ENCODE results near the gene TREM2. TPM values are rescaled to one million over a fixed set of nuclear protein-coding genes. Genes with fewer than 3 reads are reported as not detected.

Gene TREM2
- total and polyA plus RNA-seq, 5 donors = 1.2 to 4.1 (median 2.3) TPM

GRCh38 chr6:41164551-41165120 lies 1.7 kb upstream of the TREM2 start:
- intact Hi-C loops (cut with DNase I) = no loop called here
- Histone ChIP-seq H3K9me3 (ENCODE audit: control insufficient read depth, low read length) (no peaks in the 10 kb centered on the region), H3K27ac (ENCODE audit: low read length) (no peak overlapping the region), H3K27me3 (ENCODE audit: control insufficient read depth, insufficient read depth) (no peaks in the 10 kb centered on the region), H3K4me1 (ENCODE audit: control insufficient read depth, insufficient read depth, low read length) (no peaks in the 10 kb centered on the region), H3K4me3 (ENCODE audit: low read length) (no peak overlapping the region)
- no peak for DNase-seq
- 74% methylated on average over 4 of the region's 4 CpGs for whole genome bisulfite sequencing
- ATAC-seq = no peak

DNA sequence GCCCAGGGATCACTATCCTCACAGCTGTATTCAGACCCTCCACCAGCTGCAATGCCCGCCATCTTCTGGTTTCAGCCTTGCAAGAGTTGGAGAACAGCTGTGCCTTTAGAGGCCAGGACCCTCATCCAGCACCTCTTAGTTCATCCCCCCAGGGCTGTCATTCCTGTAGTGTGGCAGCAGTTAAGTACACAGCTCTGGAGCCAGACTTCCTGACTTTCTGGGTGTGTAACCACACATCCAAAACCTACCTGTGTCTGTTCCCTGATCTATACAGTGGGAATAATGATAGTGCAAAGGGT lies 452 bp upstream of the TREM2 start:
- intact Hi-C loops (cut with DNase I) = no loop called here
- DNase-seq (no peak), ATAC-seq (no peak)
- no peak overlapping the region for H3K27ac ChIP-seq (ENCODE audit: low read length)
- WGBS = 95% methylated on average over 1 of the region's 1 CpG
- H3K4me1 ChIP-seq (ENCODE audit: control insufficient read depth, insufficient read depth, low read length) = no peaks in the 10 kb centered on the region
- no peaks in the 10 kb centered on the region for H3K27me3 ChIP-seq (ENCODE audit: control insufficient read depth, insufficient read depth)
- H3K9me3 ChIP-seq (ENCODE audit: control insufficient read depth, low read length) = no peaks in the 10 kb centered on the region
- no peak overlapping the region for H3K4me3 ChIP-seq (ENCODE audit: low read length)

DNA sequence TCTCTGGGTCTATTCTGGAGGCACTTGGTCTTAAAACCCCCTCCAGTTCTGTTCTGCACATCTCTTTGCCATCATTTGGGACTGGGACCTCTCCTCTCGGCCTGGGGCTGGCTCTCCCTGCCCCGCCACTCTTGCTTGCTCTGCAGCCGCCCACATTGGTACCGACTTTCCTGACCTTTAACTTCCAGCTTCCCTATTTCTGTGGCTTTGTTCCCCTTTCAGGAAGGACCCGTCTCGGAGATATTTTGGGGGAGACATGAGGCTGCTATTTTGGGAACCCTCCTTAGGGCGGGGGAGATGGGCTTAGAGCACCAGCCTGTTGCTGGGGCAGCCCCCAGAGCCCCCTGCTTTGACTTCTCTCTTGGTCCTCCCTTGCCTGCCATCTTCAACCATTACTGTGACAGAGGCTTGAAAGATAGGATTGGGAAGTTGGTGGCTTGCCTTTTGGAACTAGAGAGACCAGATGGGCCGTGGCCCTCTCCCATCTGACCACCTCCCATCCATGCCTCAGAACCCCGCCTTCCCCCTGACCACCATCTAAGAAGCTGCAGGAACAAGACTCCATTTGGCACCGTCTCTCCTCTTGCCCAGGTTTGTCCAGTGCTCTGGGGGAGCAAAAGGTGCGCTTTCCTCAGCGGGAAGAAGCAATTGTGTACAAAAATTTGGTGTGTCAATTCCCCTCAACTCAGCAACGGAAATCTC lies 914 bp downstream of the TREM2 start:
- Histone ChIP-seq H3K27me3 (ENCODE audit: control insufficient read depth, insufficient read depth) (no peaks in the 10 kb centered on the region), H3K9me3 (ENCODE audit: control insufficient read depth, low read length) (no peaks in the 10 kb centered on the region), H3K4me3 (ENCODE audit: low read length) (no peak overlapping the region), H3K4me1 (ENCODE audit: control insufficient read depth, insufficient read depth, low read length) (no peaks in the 10 kb centered on the region), H3K27ac (ENCODE audit: low read length) (no peak overlapping the region)
- ATAC-seq (no peak), DNase-seq (no peak)
- intact Hi-C loops (cut with DNase I) = no loop called here
- WGBS = 69% methylated on average over 13 of the region's 13 CpGs

DNA sequence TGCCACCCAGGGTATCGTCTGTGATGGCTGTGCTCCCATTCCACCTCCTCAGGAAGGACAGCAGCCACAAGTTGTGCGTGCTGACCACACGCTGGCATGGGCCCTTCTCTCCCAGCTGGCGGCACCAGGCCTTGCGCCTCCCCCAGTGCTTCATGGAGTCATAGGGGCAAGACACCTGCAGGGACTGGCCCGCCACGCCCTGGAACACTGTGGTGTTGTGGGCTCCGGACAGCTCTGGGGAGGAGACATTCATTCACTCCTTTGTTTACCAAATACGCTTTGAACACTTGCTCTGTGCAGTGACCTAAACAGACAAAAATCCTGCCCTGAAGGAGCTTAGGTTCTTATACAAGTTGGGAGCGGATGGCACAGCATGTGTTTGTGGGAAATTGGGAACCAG lies 1.5 kb downstream of the TREM2 start:
- DNase-seq (no peak), ATAC-seq (no peak)
- Histone ChIP-seq H3K9me3 (ENCODE audit: control insufficient read depth, low read length) (no peaks in the 10 kb centered on the region), H3K27ac (ENCODE audit: low read length) (no peak overlapping the region), H3K27me3 (ENCODE audit: control insufficient read depth, insufficient read depth) (no peaks in the 10 kb centered on the region), H3K4me1 (ENCODE audit: control insufficient read depth, insufficient read depth, low read length) (no peaks in the 10 kb centered on the region), H3K4me3 (ENCODE audit: low read length) (no peak overlapping the region)
- intact Hi-C loops (cut with DNase I) = no loop called here
- WGBS = 88% methylated on average over 10 of the region's 10 CpGs

GRCh38 chr6:41160933-41161332 lies 2.0 kb downstream of the TREM2 start:
- Histone ChIP-seq H3K4me3 (ENCODE audit: low read length) (no peak overlapping the region), H3K4me1 (ENCODE audit: control insufficient read depth, insufficient read depth, low read length) (no peaks in the 10 kb centered on the region), H3K27me3 (ENCODE audit: control insufficient read depth, insufficient read depth) (no peaks in the 10 kb centered on the region), H3K9me3 (ENCODE audit: control insufficient read depth, low read length) (no peaks in the 10 kb centered on the region), H3K27ac (ENCODE audit: low read length) (no peak overlapping the region)
- ATAC-seq (no peak), DNase-seq (no peak)
- intact Hi-C loops (cut with DNase I) = no loop called here
- 71% methylated on average over 3 of the region's 3 CpGs for WGBS

- Histone ChIP-seq H3K4me3 (ENCODE audit: low read length) (no peak overlapping the region), H3K27me3 (ENCODE audit: control insufficient read depth, insufficient read depth) (no peaks in the 10 kb centered on the region), H3K27ac (ENCODE audit: low read length) (no peak overlapping the region), H3K4me1 (ENCODE audit: control insufficient read depth, insufficient read depth, low read length) (no peaks in the 10 kb centered on the region), H3K9me3 (ENCODE audit: control insufficient read depth, low read length) (no peaks in the 10 kb centered on the region)
- DNase-seq (no peak), ATAC-seq (no peak)
- intact Hi-C loops (cut with DNase I) = no loop called here
- WGBS = 49% methylated on average over 12 of the region's 12 CpGs
These were observed 3.4 kb downstream of the TREM2 start for GRCh38 chr6:41159415-41160082.

DNA sequence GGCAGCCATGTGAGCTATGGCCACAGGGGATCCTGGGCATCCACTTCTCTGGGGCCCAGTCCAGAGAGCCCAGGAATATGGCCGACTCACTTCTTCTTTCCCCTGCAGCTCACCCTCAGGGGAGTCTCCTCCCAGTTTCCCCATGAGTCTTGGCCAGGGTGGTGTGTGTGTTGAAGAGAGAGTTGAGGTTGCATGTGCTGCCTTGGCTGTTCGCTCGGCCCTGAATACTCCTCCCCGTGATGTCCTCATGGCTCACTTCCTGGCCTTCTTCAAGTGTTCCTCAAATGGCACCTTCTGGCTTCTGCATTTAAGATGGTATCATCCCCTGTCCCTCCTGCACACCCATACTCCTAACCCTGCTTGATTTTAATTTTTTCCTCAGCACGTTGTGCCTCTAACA lies 5.6 kb downstream of the TREM2 start:
- ATAC-seq = peak; percentile 28 to 67
- Histone ChIP-seq H3K9me3 (ENCODE audit: control insufficient read depth, low read length) (no peaks in the 10 kb centered on the region), H3K4me3 (ENCODE audit: low read length) (no peak overlapping the region), H3K4me1 (ENCODE audit: control insufficient read depth, insufficient read depth, low read length) (no peaks in the 10 kb centered on the region), H3K27me3 (ENCODE audit: control insufficient read depth, insufficient read depth) (no peaks in the 10 kb centered on the region), H3K27ac (ENCODE audit: low read length) (no peak overlapping the region)
- 82% methylated on average over 5 of the region's 5 CpGs for WGBS
- peak in 1 of 3 donors; percentile 52 for DNase-seq
- intact Hi-C loops (cut with DNase I) = no loop called here

GRCh38 chr6:41156771-41157170 lies 6.1 kb downstream of the TREM2 start:
- 94% methylated on average over 6 of the region's 6 CpGs for WGBS
- Histone ChIP-seq H3K4me1 (ENCODE audit: control insufficient read depth, insufficient read depth, low read length) (no peaks in the 10 kb centered on the region), H3K4me3 (ENCODE audit: low read length) (no peak overlapping the region), H3K27me3 (ENCODE audit: control insufficient read depth, insufficient read depth) (no peaks in the 10 kb centered on the region), H3K9me3 (ENCODE audit: control insufficient read depth, low read length) (no peaks in the 10 kb centered on the region), H3K27ac (ENCODE audit: low read length) (no peak overlapping the region)
- no peak for DNase-seq
- ATAC-seq = no peak
- intact Hi-C loops (cut with DNase I) = no loop called here

- intact Hi-C loops (cut with DNase I) = no loop called here
- DNase-seq = no peak
- Histone ChIP-seq H3K9me3 (ENCODE audit: control insufficient read depth, low read length) (no peaks in the 10 kb centered on the region), H3K4me3 (ENCODE audit: low read length) (no peak overlapping the region), H3K27me3 (ENCODE audit: control insufficient read depth, insufficient read depth) (no peaks in the 10 kb centered on the region), H3K4me1 (ENCODE audit: control insufficient read depth, insufficient read depth, low read length) (no peaks in the 10 kb centered on the region), H3K27ac (ENCODE audit: low read length) (no peak overlapping the region)
- ATAC-seq = no peak
- 92% methylated on average over 4 of the region's 4 CpGs for WGBS
These were observed 6.9 kb downstream of the TREM2 start for GRCh38 chr6:41156001-41156400.

DNA sequence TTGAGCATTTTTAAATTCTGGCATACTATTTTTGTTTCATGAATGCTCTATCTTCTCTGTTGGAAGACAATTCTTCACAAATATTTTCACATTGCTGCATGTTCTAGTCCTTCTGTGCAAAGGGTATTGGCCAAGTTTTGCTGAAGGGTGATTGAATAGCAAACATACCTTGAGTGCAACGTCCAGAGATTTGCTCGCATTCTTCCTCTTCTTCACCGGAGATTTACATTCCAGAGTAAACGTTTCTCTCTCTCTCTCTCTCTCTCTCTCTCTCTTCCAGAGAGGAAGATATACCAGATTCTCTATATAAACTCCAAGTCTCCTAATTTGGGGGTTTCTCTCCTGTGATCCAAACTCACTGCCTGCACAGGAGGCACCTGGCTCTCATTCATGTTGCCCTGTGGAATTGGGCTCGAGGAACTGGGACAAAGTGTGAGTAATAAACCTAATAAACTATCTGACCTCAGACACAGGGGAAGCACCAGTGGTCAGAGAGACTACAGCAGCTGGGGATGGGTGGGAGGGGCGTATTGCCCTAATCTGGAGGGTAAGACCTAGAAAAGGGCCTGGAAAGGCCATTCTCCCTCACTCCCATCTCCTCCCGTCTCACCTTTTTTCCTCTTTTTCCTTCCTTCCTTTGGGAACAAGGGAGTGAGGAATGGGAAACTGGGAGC lies 7.6 kb downstream of the TREM2 start:
- no peak for ATAC-seq
- Histone ChIP-seq H3K9me3 (ENCODE audit: control insufficient read depth, low read length) (no peaks in the 10 kb centered on the region), H3K4me1 (ENCODE audit: control insufficient read depth, insufficient read depth, low read length) (no peaks in the 10 kb centered on the region), H3K27me3 (ENCODE audit: control insufficient read depth, insufficient read depth) (no peaks in the 10 kb centered on the region), H3K27ac (ENCODE audit: low read length) (no peak overlapping the region), H3K4me3 (ENCODE audit: low read length) (no peak overlapping the region)
- intact Hi-C loops (cut with DNase I) = no loop called here
- DNase-seq = no peak
- WGBS = 43% methylated on average over 7 of the region's 7 CpGs

- ATAC-seq = no peak
- H3K27me3 ChIP-seq (ENCODE audit: control insufficient read depth, insufficient read depth) = no peaks in the 10 kb centered on the region
- no peak within 1 kb of the TSS for H3K27ac ChIP-seq (ENCODE audit: low read length)
- no peak within 1 kb of the TSS for H3K4me3 ChIP-seq (ENCODE audit: low read length)
- no peak for DNase-seq
- intact Hi-C loops (cut with DNase I) = no loop called here
- H3K9me3 ChIP-seq (ENCODE audit: control insufficient read depth, low read length) = no peaks in the 10 kb centered on the region
- 64% methylated on average over 5 of the region's 5 CpGs for WGBS
- H3K4me1 ChIP-seq (ENCODE audit: control insufficient read depth, insufficient read depth, low read length) = no peaks in the 10 kb centered on the region
These were observed 8.8 kb downstream of the TREM2 start, which contains the start of gene TREML1 for GRCh38 chr6:41153992-41154625. Gene TREML1 (minus strand): TSS chr6:41154347. CDS start chr6:41154288, 59 bp downstream.

All from right cardiac atrium (tissue), 5 donors.